GM12864 (cell line): ENCODE data around the gene RNF44.

ENCODE experiments used
- DNase-seq: peaks from one replicate; pipeline ENCODE4 v3.0.0-alpha.2; 2011; ENCODE audit warnings: low read depth
- H3K4me3 ChIP-seq: 2 replicates; pipeline ENCODE4 v1.5.1; 2011; ENCODE audit warnings: mild to moderate bottlenecking, low read depth, low read length, control low read depth
- CTCF ChIP-seq: IDR thresholded peaks from 2 replicates; pipeline ENCODE4 v1.5.1; 2011; ENCODE audit warnings: low read depth, mild to moderate bottlenecking, moderate library complexity, low read length, control low read depth, inconsistent platforms; ENCODE audit errors: missing control alignments

The RNF44 gene

GRCh38 chr5:176575488-176576422, 38.6 kb upstream of the RNF44 start:
- TF ChIP-seq CTCF, result no peak
- no peak for DNase-seq
- no peak overlapping the region for H3K4me3 ChIP-seq

GRCh38 chr5:176575066-176575465, 37.9 kb upstream of the RNF44 start:
- H3K4me3 ChIP-seq, result no peak overlapping the region
- no peak for DNase-seq
- no peak for TF ChIP-seq CTCF

GRCh38 chr5:176574297-176574591, 37.0 kb upstream of the RNF44 start:
- no peak overlapping the region for H3K4me3 ChIP-seq
- no peak for DNase-seq
- TF ChIP-seq CTCF, result no peak

GRCh38 chr5:176573564-176574296, 36.5 kb upstream of the RNF44 start:
- no peak overlapping the region for H3K4me3 ChIP-seq
- peak; percentile 93 for TF ChIP-seq CTCF
- peak; percentile 25 for DNase-seq

- TF ChIP-seq CTCF, result no peak
- DNase-seq, result no peak
- H3K4me3 ChIP-seq, result no peak overlapping the region
These were observed 32.8 kb upstream of the RNF44 start for GRCh38 chr5:176570044-176570443.

GRCh38 chr5:176568657-176569056, 31.5 kb upstream of the RNF44 start:
- no peak for DNase-seq
- no peak for TF ChIP-seq CTCF
- no peak overlapping the region for H3K4me3 ChIP-seq

- DNase-seq, result no peak
- TF ChIP-seq CTCF, result no peak
- no peak overlapping the region for H3K4me3 ChIP-seq
These were observed 28.6 kb upstream of the RNF44 start for GRCh38 chr5:176565760-176566288.
